HEK293T (cell line): ENCODE measurements around the gene PRKCE.

ENCODE experiments used
- CTCF ChIA-PET: fragments of 350-600 bp; formaldehyde crosslinking; extraction: SDS; loops from one replicate; lab custom pipeline; 2021; ENCODE audit warnings: antibody characterized with exemption, inconsistent platforms; lab: Yijun Ruan, JAX
- POLR2A ChIA-PET: fragments of 350-600 bp; formaldehyde crosslinking; extraction: SDS; loops from one replicate; lab custom pipeline; 2020; ENCODE audit warnings: antibody characterized with exemption, inconsistent platforms; lab: Yijun Ruan, JAX
- DNase-seq: peaks from one replicate; pipeline ENCODE4 v3.0.0; 2012; ENCODE audit warnings: mixed read lengths; ENCODE audit errors: extremely low spot score
- ARNT ChIP-seq: fragments of 450-650 bp; IDR thresholded peaks from 2 replicates; pipeline ENCODE4 v1.6.1; 2017; ENCODE audit warnings: mild to moderate bottlenecking
- BHLHE40 ChIP-seq: fragments of 450-650 bp; IDR thresholded peaks from 2 replicates; pipeline ENCODE4 v1.6.1; 2016; ENCODE audit warnings: mild to moderate bottlenecking, moderate library complexity, borderline replicate concordance
- CTBP1 ChIP-seq: fragments of 450-650 bp; IDR thresholded peaks from 2 replicates; pipeline ENCODE4 v1.6.1; 2016; ENCODE audit warnings: borderline replicate concordance
- ELF4 ChIP-seq: fragments of 450-650 bp; IDR thresholded peaks from 2 replicates; pipeline ENCODE4 v1.6.1; 2017; ENCODE audit warnings: antibody characterized with exemption
- FOXA1 ChIP-seq: fragments of 450-650 bp; IDR thresholded peaks from 2 replicates; pipeline ENCODE4 v1.6.1; 2016; ENCODE audit warnings: mild to moderate bottlenecking
- FOXK2 ChIP-seq: fragments of 450-650 bp; IDR thresholded peaks from 2 replicates; pipeline ENCODE4 v1.6.1; 2016; ENCODE audit warnings: mild to moderate bottlenecking
- FOXM1 ChIP-seq: fragments of 450-650 bp; IDR thresholded peaks from 2 replicates; pipeline ENCODE4 v1.6.1; 2017; ENCODE audit warnings: mild to moderate bottlenecking, borderline replicate concordance
- HDGF ChIP-seq: fragments of 450-650 bp; IDR thresholded peaks from 2 replicates; pipeline ENCODE4 v1.6.1; 2017; ENCODE audit warnings: antibody characterized with exemption, borderline replicate concordance
- L3MBTL2 ChIP-seq: fragments of 450-650 bp; conservative IDR thresholded peaks from 2 replicates; pipeline ENCODE4 v1.6.1; 2016; ENCODE audit warnings: mild to moderate bottlenecking
- LEF1 ChIP-seq: fragments of 450-650 bp; IDR thresholded peaks from 2 replicates; pipeline ENCODE4 v1.6.1; 2017; ENCODE audit warnings: mild to moderate bottlenecking, borderline replicate concordance
- NFRKB ChIP-seq: fragments of 450-650 bp; IDR thresholded peaks from 2 replicates; pipeline ENCODE4 v1.6.1; 2016; ENCODE audit warnings: mild to moderate bottlenecking, moderate library complexity
- SP1 ChIP-seq: fragments of 450-650 bp; IDR thresholded peaks from 2 replicates; pipeline ENCODE4 v1.6.1; 2017
- SUZ12 ChIP-seq: fragments of 450-650 bp; IDR thresholded peaks from 2 replicates; pipeline ENCODE4 v1.6.1; 2016; ENCODE audit warnings: mild to moderate bottlenecking
- TARDBP ChIP-seq: fragments of 450-650 bp; IDR thresholded peaks from 2 replicates; pipeline ENCODE4 v1.6.1; 2016
- ZNF384 ChIP-seq: fragments of 450-650 bp; IDR thresholded peaks from 2 replicates; pipeline ENCODE4 v1.6.1; 2016
- TF ChIP-seq, protein P1 (sequence below): fragments of 450-650 bp; IDR thresholded peaks from 2 replicates; pipeline ENCODE4 v1.6.1; 2016

The PRKCE gene

DNA sequence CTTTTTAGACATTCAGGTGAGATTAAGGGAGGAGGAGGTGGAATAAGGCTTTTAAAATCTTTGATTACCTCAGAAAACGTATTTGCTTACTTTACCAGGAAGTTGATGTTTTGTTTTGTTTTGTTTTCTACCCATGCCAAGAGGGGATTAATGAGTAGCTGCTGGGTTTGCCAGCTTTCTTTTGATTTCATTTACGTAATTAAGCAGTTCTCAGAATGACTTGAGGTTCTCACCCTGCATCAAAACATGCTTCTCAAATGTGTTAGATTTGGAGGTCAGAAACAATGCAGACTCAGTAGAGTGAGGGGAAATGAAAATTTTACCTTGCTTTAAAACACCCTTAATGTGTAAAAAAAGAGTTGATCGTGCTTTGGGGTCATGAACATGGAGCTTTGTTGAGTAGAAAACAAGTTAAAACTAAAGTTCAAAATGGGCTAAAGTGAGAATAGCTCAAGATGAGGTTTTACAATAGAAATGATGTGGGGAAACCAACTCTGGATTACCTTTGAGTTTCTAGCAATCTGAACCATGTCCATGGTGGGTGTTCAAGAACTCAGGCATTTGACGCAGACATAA is 428.6 kb downstream of the PRKCE start:
- TF ChIP-seq FOXA1 (no peak), FOXM1 (no peak), NFRKB (no peak), HDGF (no peak), TARDBP (no peak), ELF4 (no peak), SP1 (no peak), BHLHE40 (no peak), ZNF384 (no peak), ARNT (no peak), LEF1 (no peak), L3MBTL2 (no peak)
- DNase-seq = no peak
- ChIA-PET POLR2A (no interaction called here), CTCF (no interaction called here)

DNA sequence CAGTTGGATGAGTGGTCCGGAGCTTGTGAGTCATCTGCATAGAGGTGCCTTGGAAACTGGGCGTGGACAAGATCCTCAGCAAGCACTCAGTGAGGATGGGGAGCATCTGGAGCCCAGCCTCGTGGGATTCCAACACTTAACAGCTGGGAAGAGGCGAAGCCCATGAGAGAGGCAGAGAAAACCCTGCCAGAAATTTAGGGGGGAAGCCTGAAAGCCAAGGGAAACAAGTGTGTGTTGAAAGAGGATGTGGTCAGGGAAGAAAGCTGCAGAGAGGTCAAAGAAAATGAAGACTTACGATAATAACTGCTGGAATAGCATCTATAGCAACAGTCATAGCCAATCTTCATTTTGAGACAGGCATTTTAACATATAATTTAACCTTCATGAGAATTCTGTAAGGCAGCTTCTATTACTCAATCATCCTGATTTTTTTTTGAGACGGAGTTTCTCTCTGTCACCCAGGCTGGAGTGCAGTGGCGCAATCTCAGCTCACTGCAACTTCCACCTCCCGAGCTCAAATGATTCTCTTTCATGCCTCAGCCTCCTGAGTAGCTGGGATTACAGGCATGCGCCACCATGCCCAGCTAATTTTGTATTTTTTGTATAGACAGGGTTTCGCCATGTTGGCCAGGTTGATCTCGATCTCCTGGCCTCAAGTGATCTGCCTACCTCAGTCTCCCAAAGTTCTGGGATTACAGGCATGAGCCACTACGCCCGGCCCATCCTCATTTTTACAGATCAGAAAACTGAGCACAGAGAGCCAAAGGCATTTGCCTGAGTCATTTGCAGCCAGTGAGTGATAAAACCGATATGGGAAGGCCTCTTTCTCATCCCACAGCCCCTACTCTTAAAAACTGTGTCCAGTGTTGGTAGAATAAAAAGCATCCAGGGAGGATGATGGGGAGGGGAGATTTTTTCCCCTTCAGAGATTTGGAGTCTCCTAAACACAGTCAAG is 431.3 kb downstream of the PRKCE start:
- TF ChIP-seq SUZ12 = no peak
- TF ChIP-seq ELF4 = no peak
- TF ChIP-seq L3MBTL2 = no peak
- no peak for TF ChIP-seq TARDBP
- TF ChIP-seq LEF1 = no peak
- no peak for TF ChIP-seq ZNF384
- TF ChIP-seq SP1 = no peak
- TF ChIP-seq ARNT = no peak
- no peak for TF ChIP-seq FOXK2
- TF ChIP-seq CTBP1 = no peak
- TF ChIP-seq BHLHE40 = no peak
- TF ChIP-seq, protein P1, sequence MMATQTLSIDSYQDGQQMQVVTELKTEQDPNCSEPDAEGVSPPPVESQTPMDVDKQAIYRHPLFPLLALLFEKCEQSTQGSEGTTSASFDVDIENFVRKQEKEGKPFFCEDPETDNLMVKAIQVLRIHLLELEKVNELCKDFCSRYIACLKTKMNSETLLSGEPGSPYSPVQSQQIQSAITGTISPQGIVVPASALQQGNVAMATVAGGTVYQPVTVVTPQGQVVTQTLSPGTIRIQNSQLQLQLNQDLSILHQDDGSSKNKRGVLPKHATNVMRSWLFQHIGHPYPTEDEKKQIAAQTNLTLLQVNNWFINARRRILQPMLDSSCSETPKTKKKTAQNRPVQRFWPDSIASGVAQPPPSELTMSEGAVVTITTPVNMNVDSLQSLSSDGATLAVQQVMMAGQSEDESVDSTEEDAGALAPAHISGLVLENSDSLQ = no peak
- TF ChIP-seq NFRKB = no peak
- TF ChIP-seq HDGF = no peak
- no peak for TF ChIP-seq FOXM1
- TF ChIP-seq FOXA1 = no peak
- ChIA-PET POLR2A (no interaction called here), CTCF (no interaction called here)
- DNase-seq = no peak

DNA sequence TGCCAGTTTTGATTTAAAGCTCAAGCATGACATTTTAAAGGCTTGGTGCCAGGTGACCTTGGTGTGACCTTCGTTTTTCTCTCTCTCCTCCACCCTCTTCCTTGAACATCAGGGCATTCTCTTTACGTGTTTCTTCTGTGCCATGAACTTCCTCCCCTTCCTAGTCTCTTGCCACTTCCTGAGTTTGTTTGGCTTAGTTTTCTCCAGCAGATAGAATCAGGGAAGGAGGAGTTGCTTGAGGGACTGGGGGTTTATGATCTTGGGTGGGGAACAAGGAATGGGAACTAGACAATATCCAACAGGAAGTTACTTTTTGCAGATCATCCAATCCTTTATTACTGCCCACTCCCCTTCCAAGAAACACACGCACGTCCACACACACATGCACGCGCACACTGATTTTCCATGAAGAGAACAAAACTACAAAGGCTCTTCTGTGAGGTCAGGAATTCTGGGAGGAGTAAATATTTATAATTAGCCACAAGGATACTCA is 435.1 kb downstream of the PRKCE start:
- no peak for DNase-seq
- POLR2A ChIA-PET = no interaction called here
- CTCF ChIA-PET = no interaction called here
- TF ChIP-seq ZNF384 = no peak
- TF ChIP-seq FOXK2 = no peak
- TF ChIP-seq LEF1 = no peak
- TF ChIP-seq SP1 = no peak
- TF ChIP-seq ARNT = no peak

DNA sequence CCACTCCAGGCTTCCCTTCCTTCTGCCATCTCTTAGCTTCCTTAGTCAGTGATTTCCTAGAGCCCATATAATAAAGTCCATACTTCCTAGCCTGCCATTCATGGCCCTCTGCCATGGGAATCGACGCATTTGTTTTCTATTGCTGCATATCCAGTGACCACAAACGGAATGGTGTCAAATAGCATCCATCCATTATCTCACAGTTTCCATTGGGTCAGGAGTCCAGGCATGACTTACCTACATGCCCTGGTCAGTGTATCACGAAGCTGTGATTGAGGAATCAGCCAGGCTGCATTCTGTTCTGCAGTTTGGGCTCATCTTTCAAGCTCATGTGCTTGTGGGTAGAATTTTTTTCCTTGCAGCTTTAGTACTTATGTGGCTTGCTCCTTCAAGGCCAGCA is 436.0 kb downstream of the PRKCE start:
- DNase-seq = no peak
- TF ChIP-seq SUZ12 (no peak), LEF1 (no peak), CTBP1 (no peak), FOXM1 (no peak), BHLHE40 (no peak), FOXA1 (no peak), FOXK2 (no peak), ARNT (no peak), SP1 (no peak), ZNF384 (no peak), L3MBTL2 (no peak), HDGF (no peak)
- TF ChIP-seq, protein P1 = no peak
- ChIA-PET POLR2A (no interaction called here), CTCF (no interaction called here)

DNA sequence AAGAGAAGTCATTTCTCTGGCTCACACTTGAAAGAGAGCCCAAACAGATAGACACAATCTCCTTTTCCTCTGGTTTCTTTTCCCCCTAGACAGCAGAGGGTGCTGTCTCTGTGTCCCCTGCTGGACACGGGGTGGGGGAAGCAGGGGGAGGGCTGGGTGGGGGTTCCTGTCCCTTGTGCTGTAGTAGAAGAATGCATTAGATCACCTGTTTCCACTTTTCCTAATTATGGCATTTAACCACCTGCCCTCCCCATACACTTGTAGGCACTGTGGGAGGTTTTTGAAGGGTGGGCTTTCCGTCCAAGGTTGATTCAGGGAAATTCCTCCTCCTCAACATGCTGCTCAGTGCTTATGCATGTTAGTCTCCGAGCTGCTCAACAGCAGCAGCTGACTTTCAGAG is 439.5 kb downstream of the PRKCE start:
- ChIA-PET CTCF (interaction anchor here (1.0 kb wide), 1 partner anchor 30 kb away, joined by 3 read pairs; no protein-coding TSS in a partner anchor), POLR2A (no interaction called here)

DNA sequence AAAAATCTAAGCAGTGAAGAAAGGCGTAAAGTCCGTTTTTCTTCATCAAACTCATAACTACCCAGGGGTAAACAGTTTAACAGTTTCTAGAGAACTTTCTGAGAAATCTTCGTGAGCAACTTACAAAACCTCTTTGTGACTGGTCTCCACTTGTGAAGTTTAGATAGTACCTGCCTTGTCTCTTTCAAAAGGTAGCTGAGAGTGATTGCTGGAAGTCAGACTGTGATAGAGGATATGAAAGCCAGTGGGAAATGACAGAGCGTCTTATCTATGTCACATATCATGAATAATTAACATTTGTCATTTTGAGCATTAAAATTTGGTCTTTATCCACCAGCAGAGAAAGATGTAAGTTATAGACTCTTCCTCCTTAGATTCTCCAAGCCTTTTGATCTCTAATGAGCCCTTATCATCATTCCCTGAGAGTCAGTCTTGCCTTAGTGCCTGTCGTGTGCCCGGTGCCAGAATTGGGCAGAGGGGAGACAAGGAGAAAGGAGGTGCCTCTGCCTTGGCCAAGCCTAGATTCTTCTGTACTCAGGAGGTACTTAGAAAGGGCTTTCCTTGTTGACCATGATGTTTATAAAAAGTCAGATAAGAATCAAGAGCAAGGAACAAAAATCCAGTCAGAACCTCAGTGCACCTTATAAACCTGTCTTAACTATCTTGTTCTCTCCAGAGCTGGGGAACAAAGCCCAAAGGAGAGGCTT is 440.6 kb downstream of the PRKCE start:
- no peak for TF ChIP-seq FOXK2
- no peak for TF ChIP-seq BHLHE40
- TF ChIP-seq CTBP1 = no peak
- TF ChIP-seq LEF1 = no peak
- no peak for TF ChIP-seq TARDBP
- no peak for TF ChIP-seq SP1
- no peak for TF ChIP-seq ARNT
- TF ChIP-seq FOXM1 = no peak
- no peak for TF ChIP-seq NFRKB
- no peak for TF ChIP-seq ZNF384
- TF ChIP-seq FOXA1 = no peak
- no peak for TF ChIP-seq HDGF
- TF ChIP-seq L3MBTL2 = no peak
- TF ChIP-seq, protein P1 = no peak
- TF ChIP-seq SUZ12 = no peak
- CTCF ChIA-PET = interaction anchor here (1.0 kb wide), 1 partner anchor 31 kb away, joined by 3 read pairs; no protein-coding TSS in a partner anchor

More for the DNA sequence above, 439.5 kb downstream of the PRKCE start:
- no peak for TF ChIP-seq ZNF384
- DNase-seq = no peak

More for the DNA sequence above, 440.6 kb downstream of the PRKCE start:
- POLR2A ChIA-PET = no interaction called here
- DNase-seq = no peak
